ENCODE data around the gene EVC2.

The EVC2 gene

GRCh38 chr4:5566991-5567390 lies 141.4 kb downstream of the EVC2 start:
- peaks cover 3% of the 10 kb centered on the region; the same call in 1 of the 2 replicates for H3K36me3 ChIP-seq (ENCODE audit: low read depth)
- ATAC-seq (ENCODE audit: low read depth) = no peak
- TF ChIP-seq CTCF (IDR thresholded peaks at IDR 0.05; ENCODE audit: poor library complexity, severe bottlenecking) = no peak
- H3K4me1 ChIP-seq (ENCODE audit: insufficient read depth, poor library complexity, severe bottlenecking) = no peaks in the 10 kb centered on the region
- H3K9me3 ChIP-seq (ENCODE audit: severe bottlenecking) = no peaks in the 10 kb centered on the region
- H3K27me3 ChIP-seq (ENCODE audit: insufficient read depth, poor library complexity, severe bottlenecking) = no peaks in the 10 kb centered on the region
- no peak overlapping the region for H3K4me3 ChIP-seq (ENCODE audit: severe bottlenecking)
- H3K27ac ChIP-seq (ENCODE audit: poor library complexity, severe bottlenecking) = no peak overlapping the region
- no peak for DNase-seq (ENCODE audit: low spot score)

- no peak overlapping the region for H3K27ac ChIP-seq (ENCODE audit: poor library complexity, severe bottlenecking)
- H3K9me3 ChIP-seq (ENCODE audit: severe bottlenecking) = no peaks in the 10 kb centered on the region
- no peak for TF ChIP-seq CTCF (IDR thresholded peaks at IDR 0.05; ENCODE audit: poor library complexity, severe bottlenecking)
- H3K36me3 ChIP-seq (ENCODE audit: low read depth) = peaks cover 3% of the 10 kb centered on the region; the same call in 1 of the 2 replicates
- no peaks in the 10 kb centered on the region for H3K27me3 ChIP-seq (ENCODE audit: insufficient read depth, poor library complexity, severe bottlenecking)
- ATAC-seq (ENCODE audit: low read depth) (no peak), DNase-seq (ENCODE audit: low spot score) (no peak)
- no peaks in the 10 kb centered on the region for H3K4me1 ChIP-seq (ENCODE audit: insufficient read depth, poor library complexity, severe bottlenecking)
- no peak overlapping the region for H3K4me3 ChIP-seq (ENCODE audit: severe bottlenecking)
These were observed 141.8 kb downstream of the EVC2 start for GRCh38 chr4:5566526-5566925.

DNA sequence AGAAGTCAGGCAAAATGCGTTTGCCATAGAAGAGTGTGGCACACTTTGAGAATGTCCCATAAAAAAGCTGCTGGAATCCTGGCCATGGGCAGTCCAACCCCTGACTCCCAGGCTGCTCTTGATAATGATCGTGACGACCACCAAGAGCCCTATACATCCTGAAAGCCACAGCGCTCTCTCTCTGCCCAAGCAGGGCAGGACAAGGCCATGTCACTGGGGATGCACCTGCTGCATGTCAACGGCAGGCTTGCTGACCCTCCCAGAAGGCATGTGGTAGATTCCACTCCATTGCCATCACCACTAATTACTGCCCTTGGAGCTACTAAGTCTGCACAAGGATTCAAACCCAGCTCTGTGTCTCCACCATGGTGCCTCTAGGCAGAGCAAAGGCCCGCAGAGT lies 144.5 kb downstream of the EVC2 start:
- no peaks in the 10 kb centered on the region for H3K9me3 ChIP-seq (ENCODE audit: severe bottlenecking)
- no peaks in the 10 kb centered on the region for H3K4me1 ChIP-seq (ENCODE audit: insufficient read depth, poor library complexity, severe bottlenecking)
- peaks cover 9% of the 10 kb centered on the region; the same call in 1 of the 2 replicates for H3K36me3 ChIP-seq (ENCODE audit: low read depth)
- no peak for DNase-seq (ENCODE audit: low spot score)
- no peak overlapping the region for H3K4me3 ChIP-seq (ENCODE audit: severe bottlenecking)
- no peak for ATAC-seq (ENCODE audit: low read depth)
- TF ChIP-seq CTCF (IDR thresholded peaks at IDR 0.05; ENCODE audit: poor library complexity, severe bottlenecking) = no peak
- no peak overlapping the region for H3K27ac ChIP-seq (ENCODE audit: poor library complexity, severe bottlenecking)
- H3K27me3 ChIP-seq (ENCODE audit: insufficient read depth, poor library complexity, severe bottlenecking) = no peaks in the 10 kb centered on the region

DNA sequence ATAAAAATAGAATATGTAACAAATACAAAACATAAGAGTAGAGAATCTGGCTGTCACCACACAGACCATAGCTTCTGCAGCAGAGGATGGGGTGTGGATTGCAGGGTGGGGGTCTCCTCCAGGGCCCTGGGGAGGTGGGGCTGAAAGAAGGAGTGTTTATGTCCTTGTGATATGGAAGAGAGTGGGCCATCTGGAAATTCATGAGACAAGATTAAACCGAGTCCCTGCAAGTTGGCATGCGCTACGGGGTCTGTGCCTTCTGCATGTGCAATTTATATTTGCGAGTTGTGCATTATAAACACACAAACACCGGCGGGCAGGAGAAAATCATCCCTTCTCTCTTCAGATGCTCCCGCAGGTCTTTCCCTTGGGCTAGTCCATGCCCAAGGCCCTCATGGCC lies 145.9 kb downstream of the EVC2 start:
- DNase-seq (ENCODE audit: low spot score) (no peak), ATAC-seq (ENCODE audit: low read depth) (no peak)
- Histone ChIP-seq H3K36me3 (ENCODE audit: low read depth) (peaks cover 17% of the 10 kb centered on the region), H3K27me3 (ENCODE audit: insufficient read depth, poor library complexity, severe bottlenecking) (no peaks in the 10 kb centered on the region), H3K4me1 (ENCODE audit: insufficient read depth, poor library complexity, severe bottlenecking) (no peaks in the 10 kb centered on the region), H3K4me3 (ENCODE audit: severe bottlenecking) (no peak overlapping the region), H3K9me3 (ENCODE audit: severe bottlenecking) (no peaks in the 10 kb centered on the region), H3K27ac (ENCODE audit: poor library complexity, severe bottlenecking) (no peak overlapping the region)
- TF ChIP-seq CTCF (IDR thresholded peaks at IDR 0.05; ENCODE audit: poor library complexity, severe bottlenecking) = no peak

GRCh38 chr4:5561286-5561685 lies 147.1 kb downstream of the EVC2 start:
- no peak overlapping the region for H3K27ac ChIP-seq (ENCODE audit: poor library complexity, severe bottlenecking)
- H3K4me3 ChIP-seq (ENCODE audit: severe bottlenecking) = no peak overlapping the region
- no peak for DNase-seq (ENCODE audit: low spot score)
- no peak for TF ChIP-seq CTCF (IDR thresholded peaks at IDR 0.05; ENCODE audit: poor library complexity, severe bottlenecking)
- no peaks in the 10 kb centered on the region for H3K4me1 ChIP-seq (ENCODE audit: insufficient read depth, poor library complexity, severe bottlenecking)
- H3K27me3 ChIP-seq (ENCODE audit: insufficient read depth, poor library complexity, severe bottlenecking) = no peaks in the 10 kb centered on the region
- no peak for ATAC-seq (ENCODE audit: low read depth)
- no peaks in the 10 kb centered on the region for H3K9me3 ChIP-seq (ENCODE audit: severe bottlenecking)
- peaks cover 17% of the 10 kb centered on the region for H3K36me3 ChIP-seq (ENCODE audit: low read depth)

Data from RWPE2 (cell line).